HepG2 (cell line): ENCODE data around the gene TRMT112. TPM values are rescaled to one million over a fixed set of nuclear protein-coding genes. Genes with fewer than 3 reads are reported as not detected.
A peak's percentile ranks its signal among the peaks of the same experiment; 100 is the strongest.

Experiments used
- GZF1 ChIP-seq: sonication (generic); formaldehyde crosslinking; IDR thresholded peaks from 2 replicates; pipeline ENCODE4 v1.5.1; 2020; ENCODE audit warnings: mild to moderate bottlenecking, missing genetic modification reagents
- HNRNPK ChIP-seq: fragments of 200-400 bp; formaldehyde crosslinking; IDR thresholded peaks from 2 replicates; pipeline ENCODE4 v1.6.1; 2018; ENCODE audit warnings: low read length, low read depth, moderate library complexity, mild to moderate bottlenecking; ENCODE audit not compliant: poor library complexity, severe bottlenecking
- MTA1 ChIP-seq: sonication (generic); formaldehyde crosslinking; IDR thresholded peaks from 2 replicates; pipeline ENCODE4 v1.4.0; 2020; ENCODE audit warnings: missing genetic modification reagents, mild to moderate bottlenecking, borderline replicate concordance
- MXD3 ChIP-seq: IDR thresholded peaks from 2 replicates; pipeline ENCODE4 v1.6.1; 2016; ENCODE audit warnings: mild to moderate bottlenecking, missing biosample characterization, missing genetic modification reagents
- PITX1 ChIP-seq: sonication (generic); formaldehyde crosslinking; IDR thresholded peaks from 2 replicates; pipeline ENCODE4 v1.5.1; 2020; ENCODE audit warnings: mild to moderate bottlenecking, missing genetic modification reagents
- RNF219 ChIP-seq: sonication (generic); formaldehyde crosslinking; IDR thresholded peaks from 2 replicates; pipeline ENCODE4 v1.5.0; 2020; ENCODE audit warnings: mild to moderate bottlenecking, missing genetic modification reagents
- SP140L ChIP-seq: sonication (generic); formaldehyde crosslinking; IDR thresholded peaks from 2 replicates; pipeline ENCODE4 v1.4.0; 2020; ENCODE audit warnings: missing genetic modification reagents, borderline replicate concordance
- SSRP1 ChIP-seq: IDR thresholded peaks from 2 replicates; pipeline ENCODE4 v1.6.1; 2016; ENCODE audit warnings: control low read depth
- ZBTB46 ChIP-seq: sonication (generic); formaldehyde crosslinking; IDR thresholded peaks from 2 replicates; pipeline ENCODE4 v1.4.0; 2020; ENCODE audit warnings: mild to moderate bottlenecking, missing genetic modification reagents, borderline replicate concordance
- ZFX ChIP-seq: sonication (generic); formaldehyde crosslinking; IDR thresholded peaks from 2 replicates; pipeline ENCODE4 v1.4.0; 2020; ENCODE audit warnings: mild to moderate bottlenecking, low read depth, missing genetic modification reagents, moderate library complexity
- ZMAT3 ChIP-seq: sonication (generic); formaldehyde crosslinking; conservative IDR thresholded peaks from 2 replicates; pipeline ENCODE4 v1.7.0; 2021; ENCODE audit warnings: missing genetic modification reagents
- ZMYM4 ChIP-seq: sonication (generic); formaldehyde crosslinking; IDR thresholded peaks from 2 replicates; pipeline ENCODE4 v1.8.1; 2023; ENCODE audit warnings: mild to moderate bottlenecking, missing genetic modification reagents
- ZNF276 ChIP-seq: sonication (generic); formaldehyde crosslinking; IDR thresholded peaks from 2 replicates; pipeline ENCODE4 v1.4.0; 2020; ENCODE audit warnings: mild to moderate bottlenecking, low read depth, missing genetic modification reagents
- ZNF687 ChIP-seq: sonication (generic); formaldehyde crosslinking; IDR thresholded peaks from 2 replicates; pipeline ENCODE4 v1.5.1; 2020; ENCODE audit warnings: mild to moderate bottlenecking, missing genetic modification reagents, moderate library complexity
- ZSCAN20 ChIP-seq: sonication (generic); formaldehyde crosslinking; IDR thresholded peaks from 2 replicates; pipeline ENCODE4 v1.4.0; 2020; ENCODE audit warnings: missing genetic modification reagents, mild to moderate bottlenecking, borderline replicate concordance
- polyA plus RNA-seq, 8 experiments: library from polyadenylated mRNA; depleted of rRNA in 3 of 8; stranded (reverse) in 7 of 8; unstranded in 1 of 8; fragments of >200 nt; fragmentation: Illumina TruSeq in 4 of 8; extraction: Trizol in 4 of 8; gene quantifications; 2 replicates each; pipeline versions ENCODE4 v1.2.1 to v1.2.3, GENCODE V29; 2011 to 2016; ENCODE audit warnings: low read depth in 4 of 8, missing spikeins in 1 of 8, mixed read lengths in 1 of 8; ENCODE audit not compliant: insufficient read depth in 1 of 8
- total RNA-seq, 5 experiments: library from RNA; depleted of rRNA; stranded (reverse); fragments of >200 nt; fragmentation: Illumina TruSeq; extraction: Trizol; gene quantifications; 2 replicates each; pipeline ENCODE4 v1.2.3, GENCODE V29; 2016; ENCODE audit warnings: low read depth in 1 of 5

Gene TRMT112
- total and polyA plus RNA-seq, 2 of the 13 experiments (the other 11 are each of a cell fraction or from before 2014, with no cell fraction given): 186 to 409 TPM

- TF ChIP-seq ZNF687 (CRISPR knock-in tag): peak; percentile 80
- peak; percentile 33; the same call in 1 of the 2 replicates for TF ChIP-seq MXD3 (CRISPR knock-in tag)
- no peak for TF ChIP-seq GZF1 (CRISPR knock-in tag)
- peak; percentile 72 for TF ChIP-seq HNRNPK
- TF ChIP-seq ZNF276 (CRISPR knock-in tag): 0 out of 2 replicates have a peak, but pooled peaks have one; percentile 39
- TF ChIP-seq ZMYM4 (CRISPR knock-in tag): no peak; the same call in 1 of the 2 replicates
- TF ChIP-seq ZSCAN20 (CRISPR knock-in tag): no peak
- no peak for TF ChIP-seq RNF219 (CRISPR knock-in tag)
- TF ChIP-seq ZFX (CRISPR knock-in tag): peak; percentile 69; the same call in 1 of the 2 replicates
- 0 out of 2 replicates have a peak, but pooled peaks have one; percentile 51 for TF ChIP-seq SP140L
- TF ChIP-seq SSRP1 (CRISPR knock-in tag): no peak
- peak; percentile 70; the same call in 1 of the 2 replicates for TF ChIP-seq MTA1
- 0 out of 2 replicates have a peak, but pooled peaks have one; percentile 33 for TF ChIP-seq ZMAT3 (CRISPR knock-in tag)
- no peak for TF ChIP-seq ZBTB46 (CRISPR knock-in tag)
- peak; percentile 37; the same call in 1 of the 2 replicates for TF ChIP-seq PITX1 (CRISPR knock-in tag)
Measured at GRCh38 chr11:64355078-64355940, 38.0 kb upstream of the TRMT112 start (continued).
